ENCODE data around the gene DPYSL4. TPM values are rescaled to one million over a fixed set of nuclear protein-coding genes. Genes with fewer than 3 reads are reported as not detected.

Gene DPYSL4
- total RNA-seq, 4 donors from 2014 or later: 0.79 TPM; not detected in 3

DNA sequence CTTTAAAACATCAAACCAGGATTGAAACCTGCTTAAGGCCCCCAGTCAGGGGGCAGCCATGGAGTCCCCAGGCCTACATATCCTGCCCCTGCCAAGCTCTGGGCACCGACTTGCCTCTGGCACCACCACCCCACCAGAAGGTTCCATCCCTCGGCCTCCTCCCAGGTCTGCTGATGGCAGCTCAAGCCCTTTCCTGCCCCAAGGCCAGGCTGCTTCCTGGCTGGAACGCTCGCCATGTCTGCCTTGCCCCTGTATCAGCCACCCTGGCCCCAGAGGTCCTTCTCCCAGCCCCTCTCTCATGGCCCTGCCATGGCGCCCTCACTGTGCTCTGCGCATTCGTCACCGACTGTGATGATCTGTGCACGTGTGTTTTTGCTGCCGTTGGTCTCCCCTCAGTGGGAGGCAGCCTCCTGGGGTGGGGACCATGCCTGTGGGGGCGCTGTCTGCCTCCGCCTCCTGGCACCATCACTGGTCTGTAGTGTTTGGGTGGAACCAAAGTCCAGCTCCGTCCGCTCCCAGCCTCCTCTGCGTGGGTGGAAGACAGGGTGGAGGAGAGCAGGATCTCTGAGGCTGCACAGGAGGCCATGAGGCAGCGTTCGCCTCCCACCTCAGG is 3.2 kb downstream of the DPYSL4 start:
- TF ChIP-seq POLR2A (IDR thresholded peaks at IDR 0.05): no peak
- TF ChIP-seq, protein P1, sequence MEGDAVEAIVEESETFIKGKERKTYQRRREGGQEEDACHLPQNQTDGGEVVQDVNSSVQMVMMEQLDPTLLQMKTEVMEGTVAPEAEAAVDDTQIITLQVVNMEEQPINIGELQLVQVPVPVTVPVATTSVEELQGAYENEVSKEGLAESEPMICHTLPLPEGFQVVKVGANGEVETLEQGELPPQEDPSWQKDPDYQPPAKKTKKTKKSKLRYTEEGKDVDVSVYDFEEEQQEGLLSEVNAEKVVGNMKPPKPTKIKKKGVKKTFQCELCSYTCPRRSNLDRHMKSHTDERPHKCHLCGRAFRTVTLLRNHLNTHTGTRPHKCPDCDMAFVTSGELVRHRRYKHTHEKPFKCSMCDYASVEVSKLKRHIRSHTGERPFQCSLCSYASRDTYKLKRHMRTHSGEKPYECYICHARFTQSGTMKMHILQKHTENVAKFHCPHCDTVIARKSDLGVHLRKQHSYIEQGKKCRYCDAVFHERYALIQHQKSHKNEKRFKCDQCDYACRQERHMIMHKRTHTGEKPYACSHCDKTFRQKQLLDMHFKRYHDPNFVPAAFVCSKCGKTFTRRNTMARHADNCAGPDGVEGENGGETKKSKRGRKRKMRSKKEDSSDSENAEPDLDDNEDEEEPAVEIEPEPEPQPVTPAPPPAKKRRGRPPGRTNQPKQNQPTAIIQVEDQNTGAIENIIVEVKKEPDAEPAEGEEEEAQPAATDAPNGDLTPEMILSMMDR (IDR thresholded peaks at IDR 0.05): no peak
- TF ChIP-seq POLR2AphosphoS5 (IDR thresholded peaks at IDR 0.05): no peak
- no peak for TF ChIP-seq EP300 (IDR thresholded peaks at IDR 0.05; ENCODE audit: low read depth)
- WGBS, 2 donors (ENCODE audit: low coverage in 1 of 2): 80 to 90% methylated on average over 2 to 17 of the region's 17 CpGs
- Histone ChIP-seq H3K9me3 (no peaks in the 10 kb centered on the region), H3K27me3 (peaks cover 52% of the 10 kb centered on the region), H3K27ac (no peak overlapping the region), H3K4me1 (peaks cover 0 to 23% (median 17%) of the 10 kb centered on the region in 4 donors), H3K36me3 (no peaks in the 10 kb centered on the region), H3K4me3 (no peak overlapping the region)
- in situ Hi-C loops (cut with MboI; ENCODE audit: low pct_ligation_motif_present in 1 of 4, low pct_unique_long_range_greater_than_20kb in 1 of 4, low sequenced_read_pairs in 3 of 4) (no loop called here), intact Hi-C loops (cut with DNase I; ENCODE audit: low total_unique reads) (no loop called here)
- no peak for DNase-seq

DNA sequence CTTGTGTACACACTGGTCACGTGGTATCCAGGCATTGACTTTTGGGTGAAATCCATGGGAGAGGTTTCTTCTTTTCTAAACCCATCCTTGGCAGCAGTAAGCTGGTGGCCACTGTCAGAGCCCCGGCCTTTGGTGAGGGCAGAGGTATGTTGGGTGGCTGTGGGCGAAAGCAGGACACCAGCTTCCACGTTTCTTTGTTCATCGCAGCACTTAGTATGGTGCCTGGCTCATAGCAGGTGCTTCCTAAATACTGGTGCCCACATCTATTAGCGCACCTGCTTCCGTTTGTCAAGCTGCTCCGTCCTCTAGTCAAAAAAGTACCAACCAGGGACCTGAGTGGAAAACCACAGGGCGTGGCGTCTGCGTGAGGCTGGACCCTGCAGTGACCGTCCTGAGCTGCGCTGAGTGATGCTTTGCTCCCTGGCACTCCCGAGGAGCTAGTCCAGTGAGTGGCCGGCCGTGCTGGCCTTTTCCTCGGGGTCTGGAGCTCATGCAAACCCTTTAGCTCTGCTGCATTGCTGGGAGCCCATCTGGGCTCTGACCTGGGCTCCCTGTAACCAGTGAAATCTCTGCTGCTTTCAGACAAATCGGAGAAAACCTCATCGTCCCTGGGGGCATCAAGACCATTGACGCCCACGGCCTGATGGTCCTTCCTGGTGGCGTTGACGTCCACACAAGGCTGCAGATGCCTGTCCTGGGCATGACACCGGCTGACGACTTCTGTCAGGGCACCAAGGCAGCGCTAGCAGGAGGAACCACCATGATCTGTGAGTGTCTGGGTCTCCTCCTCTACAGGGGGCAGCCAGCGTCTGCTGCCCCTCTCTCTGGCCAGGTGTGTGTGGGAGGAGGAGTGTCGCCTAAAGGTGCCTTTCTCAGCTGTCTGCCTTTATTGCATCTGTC is 5.6 kb downstream of the DPYSL4 start:
- in situ Hi-C loops (cut with MboI; ENCODE audit: low pct_ligation_motif_present in 1 of 4, low pct_unique_long_range_greater_than_20kb in 1 of 4, low sequenced_read_pairs in 3 of 4): no loop called here
- no peak overlapping the region for H3K27ac ChIP-seq
- no peak for DNase-seq
- no peak overlapping the region for H3K4me3 ChIP-seq
- H3K27me3 ChIP-seq: peaks cover 28% of the 10 kb centered on the region
- TF ChIP-seq POLR2AphosphoS5 (IDR thresholded peaks at IDR 0.05): no peak
- no peak for TF ChIP-seq POLR2A (IDR thresholded peaks at IDR 0.05)
- TF ChIP-seq, protein P1 (IDR thresholded peaks at IDR 0.05): no peak
- no peak for TF ChIP-seq EP300 (IDR thresholded peaks at IDR 0.05; ENCODE audit: low read depth)
- 89% methylated on average over 28 of the region's 28 CpGs; no CpG with 5 or more reads in 1 of the 2 donors for WGBS, 2 donors (ENCODE audit: low coverage in 1 of 2)
- no peaks in the 10 kb centered on the region for H3K36me3 ChIP-seq
- H3K4me1 ChIP-seq: peaks cover 0 to 5% (median under 1%) of the 10 kb centered on the region in 4 donors
- no peaks in the 10 kb centered on the region for H3K9me3 ChIP-seq
- intact Hi-C loops (cut with DNase I; ENCODE audit: low total_unique reads): no loop called here

DNA sequence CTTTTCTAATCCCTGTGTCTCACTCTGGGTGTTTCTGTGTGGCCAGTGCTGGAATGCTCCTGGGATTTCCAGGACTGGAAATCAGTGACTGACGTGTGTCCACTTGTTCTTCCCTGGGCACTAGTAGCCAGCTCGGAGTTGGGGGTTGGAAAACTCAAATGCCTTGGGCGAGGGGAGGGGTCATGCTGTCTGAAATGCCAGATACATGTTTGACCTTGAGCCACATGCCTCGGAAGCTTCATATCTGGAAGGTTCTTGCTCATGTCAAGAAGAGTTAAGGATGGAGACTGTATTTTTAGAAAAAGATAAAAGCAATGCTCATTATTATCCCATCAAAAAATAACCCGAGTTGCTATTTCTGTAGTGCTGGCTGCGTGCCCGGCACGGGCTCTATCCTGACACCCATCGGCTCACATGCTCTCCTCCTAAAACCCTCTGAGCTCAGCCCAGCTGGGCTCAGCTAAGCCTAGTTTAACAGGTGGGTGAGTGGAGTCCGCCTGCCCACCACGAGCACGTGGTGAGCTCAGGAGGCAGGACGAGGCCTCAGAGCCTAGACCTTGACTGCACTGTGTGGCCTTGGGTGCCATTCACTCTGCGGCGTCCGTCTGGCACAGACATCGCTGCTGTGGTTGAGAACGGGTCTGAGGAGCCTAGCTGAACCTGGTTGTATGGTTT is 6.4 kb downstream of the DPYSL4 start:
- intact Hi-C loops (cut with DNase I; ENCODE audit: low total_unique reads) (no loop called here), in situ Hi-C loops (cut with MboI; ENCODE audit: low pct_ligation_motif_present in 1 of 4, low pct_unique_long_range_greater_than_20kb in 1 of 4, low sequenced_read_pairs in 3 of 4) (no loop called here)
- TF ChIP-seq POLR2AphosphoS5 (IDR thresholded peaks at IDR 0.05) (no peak), EP300 (IDR thresholded peaks at IDR 0.05; ENCODE audit: low read depth) (no peak), POLR2A (IDR thresholded peaks at IDR 0.05) (no peak)
- TF ChIP-seq, protein P1 (IDR thresholded peaks at IDR 0.05): no peak
- Histone ChIP-seq H3K4me3 (no peak overlapping the region), H3K27ac (no peak overlapping the region), H3K4me1 (no peaks in the 10 kb centered on the region), H3K9me3 (no peaks in the 10 kb centered on the region), H3K36me3 (no peaks in the 10 kb centered on the region), H3K27me3 (peaks cover 20% of the 10 kb centered on the region)
- no peak for DNase-seq
- 50 to 70% methylated on average over 2 to 18 of the region's 18 CpGs for WGBS, 2 donors (ENCODE audit: low coverage in 1 of 2)
